ENCODE results near the gene TENM4.

TENM4 gene

GRCh38 chr11:79102840-79103239 lies 338.0 kb downstream of the TENM4 start:
- DNase-seq: no peak

- no peak for DNase-seq
Measured at GRCh38 chr11:79101656-79102055, 339.2 kb downstream of the TENM4 start.

GRCh38 chr11:79100093-79100910 lies 340.5 kb downstream of the TENM4 start:
- DNase-seq: no peak

GRCh38 chr11:79098146-79098545 lies 342.7 kb downstream of the TENM4 start:
- no peak for DNase-seq

GRCh38 chr11:79097246-79097875 lies 343.5 kb downstream of the TENM4 start:
- DNase-seq: no peak

- DNase-seq: no peak
Measured at GRCh38 chr11:79095424-79095823, 345.4 kb downstream of the TENM4 start.

GRCh38 chr11:79094616-79095015 lies 346.2 kb downstream of the TENM4 start:
- no peak for DNase-seq

GRCh38 chr11:79092791-79093353 lies 348.0 kb downstream of the TENM4 start:
- DNase-seq: no peak

GRCh38 chr11:79090191-79090705 lies 350.6 kb downstream of the TENM4 start:
- DNase-seq: no peak

- no peak for DNase-seq
Measured at GRCh38 chr11:79089601-79090000, 351.2 kb downstream of the TENM4 start.

GRCh38 chr11:79088967-79089366 lies 351.9 kb downstream of the TENM4 start:
- no peak for DNase-seq

GRCh38 chr11:79087961-79088318 lies 352.9 kb downstream of the TENM4 start:
- DNase-seq: no peak

GRCh38 chr11:79087238-79087960 lies 353.4 kb downstream of the TENM4 start:
- DNase-seq: no peak

GRCh38 chr11:79086056-79086455 lies 354.8 kb downstream of the TENM4 start:
- DNase-seq: no peak

GRCh38 chr11:79084382-79084781 lies 356.4 kb downstream of the TENM4 start:
- DNase-seq: no peak

- DNase-seq: no peak
Measured at GRCh38 chr11:79083352-79083751, 357.5 kb downstream of the TENM4 start.

- no peak for DNase-seq
Measured at GRCh38 chr11:79082907-79083306, 357.9 kb downstream of the TENM4 start.

GRCh38 chr11:79082280-79082679 lies 358.6 kb downstream of the TENM4 start:
- no peak for DNase-seq

GRCh38 chr11:79081471-79082031 lies 359.3 kb downstream of the TENM4 start:
- no peak for DNase-seq

GRCh38 chr11:79080551-79080950 lies 360.3 kb downstream of the TENM4 start:
- DNase-seq: no peak

- DNase-seq: no peak
Measured at GRCh38 chr11:79078999-79079398, 361.8 kb downstream of the TENM4 start.

- DNase-seq: no peak
Measured at GRCh38 chr11:79078456-79078855, 362.4 kb downstream of the TENM4 start.
